ENCODE measurements around the gene KIRREL2.
"Not testable (repeated sequence)": the region's sequence is repeated elsewhere in the genome, so short reads cannot be mapped to it uniquely, and the experiment has no call there.

Gene KIRREL2

DNA sequence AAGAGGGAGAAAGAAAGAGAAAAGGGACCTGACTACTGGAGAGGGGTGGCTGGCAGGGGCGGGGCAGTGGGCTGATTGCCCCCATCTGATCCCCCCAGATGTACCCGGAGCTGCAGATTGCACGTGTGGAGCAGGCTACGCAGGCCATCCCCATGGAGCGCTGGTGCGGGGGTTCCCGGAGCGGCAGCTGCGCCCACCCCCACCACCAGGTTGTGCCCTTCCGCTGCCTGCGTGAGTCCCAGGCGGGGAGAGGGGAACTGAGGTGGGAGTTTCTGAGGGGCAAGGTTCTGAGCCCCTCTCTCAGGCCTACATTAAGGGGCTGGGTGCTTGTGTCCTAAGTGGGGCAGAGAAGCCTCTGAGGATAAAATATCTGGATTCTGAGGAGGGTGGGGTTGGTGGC, 14.1 kb downstream of the KIRREL2 start:
- TF ChIP-seq POLR2A (IDR thresholded peaks at IDR 0.05; ENCODE audit: low read depth, low read length) = no peak
- DNase-seq (ENCODE audit: insufficient read length, low spot score) (no peak), FAIRE-seq (no peak)

- no peak for TF ChIP-seq POLR2A (IDR thresholded peaks at IDR 0.05; ENCODE audit: low read depth, low read length)
- no peak for DNase-seq (ENCODE audit: insufficient read length, low spot score)
- no peak for FAIRE-seq
Measured at GRCh38 chr19:35871611-35872010, 14.9 kb downstream of the KIRREL2 start.

DNA sequence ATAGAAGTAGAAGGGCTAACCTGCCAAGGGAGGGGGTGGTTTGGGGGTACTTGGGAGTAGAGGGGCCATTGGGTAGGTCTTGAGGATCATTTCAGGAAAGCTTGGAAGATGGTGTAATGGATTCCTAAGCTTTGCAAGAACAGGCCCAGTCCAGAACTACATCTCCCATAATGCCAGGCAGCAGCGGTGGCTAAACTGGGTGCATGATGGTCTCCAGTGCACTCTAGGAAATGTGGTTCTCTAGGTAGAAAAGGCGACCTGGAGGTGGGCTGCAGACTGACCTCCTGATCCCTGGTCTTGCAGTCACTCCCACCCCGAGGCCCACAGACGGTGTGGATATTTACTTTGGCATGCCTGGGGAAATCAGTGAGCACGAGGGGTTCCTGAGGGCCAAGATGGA, 15.5 kb downstream of the KIRREL2 start:
- no peak for DNase-seq (ENCODE audit: insufficient read length, low spot score)
- TF ChIP-seq POLR2A (IDR thresholded peaks at IDR 0.05; ENCODE audit: low read depth, low read length) = no peak
- FAIRE-seq = no peak

GRCh38 chr19:35874392-35874930, 17.8 kb downstream of the KIRREL2 start:
- FAIRE-seq (no peak), DNase-seq (ENCODE audit: insufficient read length, low spot score) (no peak)
- no peak for TF ChIP-seq POLR2A (IDR thresholded peaks at IDR 0.05; ENCODE audit: low read depth, low read length)

DNA sequence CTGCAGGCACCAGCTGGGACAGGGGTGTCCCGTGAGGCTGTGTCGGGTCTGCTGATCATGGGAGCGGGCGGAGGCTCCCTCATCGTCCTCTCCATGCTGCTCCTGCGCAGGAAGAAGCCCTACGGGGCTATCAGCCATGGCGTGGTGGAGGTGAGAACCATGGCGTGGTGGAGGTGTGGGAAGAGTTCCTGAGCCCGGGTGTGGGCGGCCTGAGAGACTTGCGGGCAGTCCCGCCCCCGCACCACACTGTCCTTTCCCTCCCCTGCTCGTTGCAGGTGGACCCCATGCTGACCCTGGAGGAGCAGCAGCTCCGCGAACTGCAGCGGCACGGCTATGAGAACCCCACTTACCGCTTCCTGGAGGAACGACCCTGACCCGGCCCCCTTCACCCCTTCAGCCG, 22.4 kb downstream of the KIRREL2 start:
- no peak for FAIRE-seq
- no peak for TF ChIP-seq POLR2A (IDR thresholded peaks at IDR 0.05; ENCODE audit: low read depth, low read length)

DNA sequence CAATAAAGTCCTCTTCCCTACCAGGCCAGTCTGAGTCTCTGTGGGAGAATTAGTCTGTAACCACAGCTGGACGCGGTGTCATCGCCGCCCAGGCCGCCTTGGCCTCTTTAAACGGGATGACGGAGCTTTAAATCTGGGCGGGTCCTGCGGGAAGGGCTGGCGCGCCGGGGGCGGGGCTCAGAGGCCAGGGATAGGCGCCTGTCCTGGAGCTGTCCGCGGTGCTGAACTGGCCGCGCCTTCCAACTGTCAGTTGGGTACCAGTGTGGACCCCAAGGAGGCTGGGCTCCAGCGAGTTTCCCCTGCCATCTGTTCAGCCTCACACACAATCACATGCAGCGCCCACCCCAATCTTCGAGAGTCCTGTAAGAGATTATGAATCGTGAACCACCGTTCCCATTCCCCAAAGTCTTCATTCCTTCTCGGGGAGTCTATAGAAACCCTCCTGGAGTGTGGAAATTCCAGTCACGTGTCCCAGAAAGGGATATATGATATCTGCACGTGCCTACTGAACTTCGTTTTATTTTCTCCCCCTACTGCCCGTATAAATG, 23.1 kb downstream of the KIRREL2 start:
- peak; percentile 58 for FAIRE-seq
- TF ChIP-seq POLR2A (IDR thresholded peaks at IDR 0.05; ENCODE audit: low read depth, low read length) = no peak
- peak; percentile 96 for DNase-seq (ENCODE audit: insufficient read length, low spot score)

More for the DNA sequence above, 22.4 kb downstream of the KIRREL2 start:
- no peak for DNase-seq (ENCODE audit: insufficient read length, low spot score)

- DNase-seq (ENCODE audit: insufficient read length, low spot score) = peak; percentile 70
- no peak for FAIRE-seq
- TF ChIP-seq POLR2A (IDR thresholded peaks at IDR 0.05; ENCODE audit: low read depth, low read length) = no peak
Measured at GRCh38 chr19:35882114-35882832, 25.6 kb downstream of the KIRREL2 start.

GRCh38 chr19:35883882-35884281, 27.2 kb downstream of the KIRREL2 start:
- DNase-seq (ENCODE audit: insufficient read length, low spot score) (no peak), FAIRE-seq (no peak)
- TF ChIP-seq POLR2A (IDR thresholded peaks at IDR 0.05; ENCODE audit: low read depth, low read length) = no peak

- FAIRE-seq (no peak), DNase-seq (ENCODE audit: insufficient read length, low spot score) (no peak)
- TF ChIP-seq POLR2A (IDR thresholded peaks at IDR 0.05; ENCODE audit: low read depth, low read length) = no peak
Measured at GRCh38 chr19:35885225-35885738, 28.6 kb downstream of the KIRREL2 start.

DNA sequence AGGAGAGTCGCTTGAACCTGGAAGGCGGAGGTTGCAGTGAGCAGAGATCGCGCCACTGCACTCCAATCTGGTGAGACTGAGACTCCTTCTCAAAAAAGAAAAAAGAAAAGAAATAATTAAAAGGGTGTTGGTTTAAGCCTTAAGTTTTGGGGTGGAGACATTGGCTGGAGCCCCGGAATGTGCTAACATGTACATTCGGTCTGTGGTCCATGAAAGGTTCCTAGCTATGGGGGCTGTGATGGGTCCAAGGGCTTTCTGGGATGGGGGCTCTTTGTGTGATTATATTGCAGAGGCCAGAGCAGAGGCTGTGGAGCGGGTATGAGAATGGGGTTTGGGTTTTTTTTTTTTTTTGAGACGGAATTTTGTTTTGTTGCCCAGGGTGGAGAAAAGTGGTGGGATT, 29.2 kb downstream of the KIRREL2 start:
- no peak for TF ChIP-seq POLR2A (IDR thresholded peaks at IDR 0.05; ENCODE audit: low read depth, low read length)
- DNase-seq (ENCODE audit: insufficient read length, low spot score) (no peak), FAIRE-seq (no peak)

GRCh38 chr19:35887197-35887596, 30.5 kb downstream of the KIRREL2 start:
- FAIRE-seq = no peak
- no peak for TF ChIP-seq POLR2A (IDR thresholded peaks at IDR 0.05; ENCODE audit: low read depth, low read length)
- DNase-seq (ENCODE audit: insufficient read length, low spot score) = no peak

- no peak for DNase-seq (ENCODE audit: insufficient read length, low spot score)
- no peak for TF ChIP-seq POLR2A (IDR thresholded peaks at IDR 0.05; ENCODE audit: low read depth, low read length)
- no peak for FAIRE-seq
Measured at GRCh38 chr19:35888398-35888797, 31.7 kb downstream of the KIRREL2 start.

- TF ChIP-seq POLR2A (IDR thresholded peaks at IDR 0.05; ENCODE audit: low read depth, low read length) = no peak
- DNase-seq (ENCODE audit: insufficient read length, low spot score) = no peak
- no peak for FAIRE-seq
Measured at GRCh38 chr19:35889370-35890112, 32.8 kb downstream of the KIRREL2 start.

GRCh38 chr19:35890113-35890650, 33.5 kb downstream of the KIRREL2 start:
- TF ChIP-seq POLR2A (IDR thresholded peaks at IDR 0.05; ENCODE audit: low read depth, low read length) = no peak
- DNase-seq (ENCODE audit: insufficient read length, low spot score) (no peak), FAIRE-seq (no peak)

DNA sequence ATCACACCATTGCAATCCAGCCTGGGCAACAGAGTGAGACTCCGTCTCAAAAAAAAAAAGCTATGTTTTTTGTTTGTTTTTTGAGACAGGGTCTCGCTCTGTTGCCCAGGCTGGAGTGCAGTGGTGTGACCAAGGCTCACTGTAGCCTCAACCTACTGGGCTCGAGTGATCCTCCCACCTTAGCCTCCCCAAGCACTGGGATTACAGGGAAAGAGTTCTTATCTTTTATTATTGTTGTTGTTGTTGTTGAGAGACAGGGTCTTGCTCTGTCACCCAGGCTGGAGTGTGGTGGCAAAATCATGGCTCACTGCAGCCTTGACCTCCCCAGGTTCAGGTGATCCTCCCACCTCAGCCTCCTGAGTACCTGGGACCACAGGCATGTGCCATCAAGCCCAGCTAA, 35.1 kb downstream of the KIRREL2 start:
- not testable (repeated sequence) for FAIRE-seq; DNase-seq (ENCODE audit: insufficient read length, low spot score)
